HUES64 (cell line): ENCODE data around the gene MRPL21.
A peak's percentile ranks its signal among the peaks of the same experiment; 100 is the strongest.

Source experiments
- H3K27ac ChIP-seq: 2 replicates; pipeline ENCODE4 v1.7.0; 2013; ENCODE audit warnings: low read depth, low read length, inconsistent platforms
- H3K27me3 ChIP-seq: 2 replicates; pipeline ENCODE4 v1.6.1; 2013; ENCODE audit warnings: mild to moderate bottlenecking, low read length; ENCODE audit not compliant: insufficient read depth
- H3K36me3 ChIP-seq: 2 replicates; pipeline ENCODE4 v1.6.1; 2013; ENCODE audit warnings: mild to moderate bottlenecking, low read length; ENCODE audit not compliant: insufficient read depth
- H3K4me1 ChIP-seq: 2 replicates; pipeline ENCODE4 v1.6.1; 2013; ENCODE audit warnings: mild to moderate bottlenecking, low read length, moderate library complexity; ENCODE audit not compliant: insufficient read depth
- H3K4me3 ChIP-seq: 2 replicates; pipeline ENCODE4 v1.5.1; 2013; ENCODE audit warnings: mild to moderate bottlenecking, low read length, moderate library complexity
- H3K9ac ChIP-seq: 2 replicates; pipeline ENCODE4 v1.6.1; 2013; ENCODE audit warnings: mild to moderate bottlenecking, low read depth, low read length
- H3K9me3 ChIP-seq: 2 replicates; pipeline ENCODE4 v1.6.1; 2013; ENCODE audit warnings: low read depth, low read length; ENCODE audit not compliant: insufficient read depth
- WGBS: fragments of 150-250, 120-280 bp; methylation state at CpG from one replicate; pipeline ENCODE4 v1.1.7; 2013; ENCODE audit warnings: missing lambda C conversion rate; 5-methylcytosine and 5-hydroxymethylcytosine counted together

MRPL21 gene

GRCh38 chr11:68925611-68926010 lies 22.0 kb upstream of the MRPL21 start:
- WGBS: 93% methylated on average over 3 of the region's 3 CpGs
- Histone ChIP-seq H3K9ac (no peak overlapping the region), H3K27me3 (no peaks in the 10 kb centered on the region), H3K9me3 (peaks cover 13% of the 10 kb centered on the region; the same call in 1 of the 2 replicates), H3K27ac (no peak overlapping the region), H3K36me3 (peaks cover 91% of the 10 kb centered on the region), H3K4me3 (no peak overlapping the region), H3K4me1 (no peaks in the 10 kb centered on the region)

GRCh38 chr11:68924073-68924925 lies 20.7 kb upstream of the MRPL21 start:
- Histone ChIP-seq H3K4me3 (no peak overlapping the region), H3K27ac (no peak overlapping the region), H3K9ac (no peak overlapping the region), H3K27me3 (no peaks in the 10 kb centered on the region), H3K9me3 (peaks cover 13% of the 10 kb centered on the region; the same call in 1 of the 2 replicates), H3K36me3 (peaks cover 91% of the 10 kb centered on the region), H3K4me1 (no peaks in the 10 kb centered on the region)
- 96% methylated on average over 10 of the region's 10 CpGs for WGBS

GRCh38 chr11:68923614-68924013 lies 20.0 kb upstream of the MRPL21 start:
- 93% methylated on average over 3 of the region's 3 CpGs for WGBS
- H3K4me1 ChIP-seq: no peaks in the 10 kb centered on the region
- H3K4me3 ChIP-seq: no peak overlapping the region
- H3K9me3 ChIP-seq: peaks cover 13% of the 10 kb centered on the region; the same call in 1 of the 2 replicates
- H3K27me3 ChIP-seq: no peaks in the 10 kb centered on the region
- H3K27ac ChIP-seq: no peak overlapping the region
- no peak overlapping the region for H3K9ac ChIP-seq
- H3K36me3 ChIP-seq: peaks cover 91% of the 10 kb centered on the region

GRCh38 chr11:68916439-68916838 lies 12.8 kb upstream of the MRPL21 start:
- Histone ChIP-seq H3K27me3 (no peaks in the 10 kb centered on the region), H3K27ac (no peak overlapping the region), H3K36me3 (peaks cover 93% of the 10 kb centered on the region), H3K4me3 (no peak overlapping the region), H3K9me3 (no peaks in the 10 kb centered on the region), H3K4me1 (no peaks in the 10 kb centered on the region), H3K9ac (no peak overlapping the region)
- 96% methylated on average over 13 of the region's 13 CpGs for WGBS

DNA sequence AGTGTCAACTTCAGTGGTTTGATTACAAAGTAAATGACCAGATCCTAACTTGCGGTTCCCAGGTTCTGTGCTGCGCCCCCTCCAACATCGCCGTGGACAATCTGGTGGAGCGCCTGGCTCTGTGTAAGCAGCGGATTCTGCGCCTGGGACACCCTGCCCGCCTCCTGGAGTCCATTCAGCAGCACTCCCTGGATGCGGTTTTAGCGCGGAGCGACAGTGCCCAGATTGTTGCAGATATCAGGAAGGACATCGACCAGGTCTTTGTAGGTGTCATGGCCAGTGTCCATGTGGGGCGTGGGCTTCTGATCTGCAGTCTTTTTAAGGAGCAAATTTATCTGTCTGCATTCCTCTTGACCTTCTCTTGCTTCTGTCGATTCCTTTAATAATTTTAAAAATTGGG lies 11.1 kb upstream of the MRPL21 start:
- Histone ChIP-seq H3K4me3 (no peak overlapping the region), H3K4me1 (no peaks in the 10 kb centered on the region), H3K9ac (no peak overlapping the region), H3K27me3 (no peaks in the 10 kb centered on the region), H3K9me3 (no peaks in the 10 kb centered on the region), H3K27ac (no peak overlapping the region), H3K36me3 (peaks cover 95% of the 10 kb centered on the region)
- 97% methylated on average over 15 of the region's 15 CpGs for WGBS

DNA sequence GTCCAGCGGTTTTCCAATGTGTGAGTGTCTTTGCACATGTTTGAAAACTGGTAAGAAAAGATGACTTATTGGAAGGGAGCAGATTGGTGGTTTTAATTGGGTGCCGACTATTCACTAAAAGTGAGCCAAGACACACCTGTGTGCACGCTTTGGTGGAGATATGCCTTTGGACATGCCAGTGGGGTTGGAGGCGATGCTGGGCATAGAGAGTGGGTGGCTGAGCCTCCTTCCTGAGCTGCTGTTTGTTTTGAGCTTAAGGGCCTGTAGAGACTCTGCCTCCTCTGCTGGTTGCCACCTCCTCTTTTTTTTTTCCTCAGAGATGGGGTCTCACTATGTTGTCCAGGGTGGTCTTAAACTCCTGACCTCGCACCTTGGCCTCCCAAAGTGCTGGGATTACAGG lies 9.6 kb upstream of the MRPL21 start:
- no peak overlapping the region for H3K4me3 ChIP-seq
- no peaks in the 10 kb centered on the region for H3K4me1 ChIP-seq
- no peaks in the 10 kb centered on the region for H3K27me3 ChIP-seq
- no peak overlapping the region for H3K9ac ChIP-seq
- no peak overlapping the region for H3K27ac ChIP-seq
- H3K9me3 ChIP-seq: no peaks in the 10 kb centered on the region
- WGBS: 95% methylated on average over 5 of the region's 5 CpGs
- H3K36me3 ChIP-seq: peaks cover 90% of the 10 kb centered on the region

- H3K4me3 ChIP-seq: no peak overlapping the region
- 94% methylated on average over 5 of the region's 5 CpGs for WGBS
- no peaks in the 10 kb centered on the region for H3K9me3 ChIP-seq
- no peak overlapping the region for H3K9ac ChIP-seq
- H3K27ac ChIP-seq: no peak overlapping the region
- H3K4me1 ChIP-seq: no peaks in the 10 kb centered on the region
- peaks cover 85% of the 10 kb centered on the region for H3K36me3 ChIP-seq
- no peaks in the 10 kb centered on the region for H3K27me3 ChIP-seq
These were observed 8.6 kb upstream of the MRPL21 start for GRCh38 chr11:68912254-68912653.

GRCh38 chr11:68911731-68912130 lies 8.1 kb upstream of the MRPL21 start:
- no peaks in the 10 kb centered on the region for H3K27me3 ChIP-seq
- H3K4me3 ChIP-seq: no peak overlapping the region
- peaks cover 84% of the 10 kb centered on the region for H3K36me3 ChIP-seq
- H3K9me3 ChIP-seq: no peaks in the 10 kb centered on the region
- H3K27ac ChIP-seq: no peak overlapping the region
- H3K4me1 ChIP-seq: no peaks in the 10 kb centered on the region
- WGBS: 95% methylated on average over 16 of the region's 16 CpGs
- no peak overlapping the region for H3K9ac ChIP-seq

DNA sequence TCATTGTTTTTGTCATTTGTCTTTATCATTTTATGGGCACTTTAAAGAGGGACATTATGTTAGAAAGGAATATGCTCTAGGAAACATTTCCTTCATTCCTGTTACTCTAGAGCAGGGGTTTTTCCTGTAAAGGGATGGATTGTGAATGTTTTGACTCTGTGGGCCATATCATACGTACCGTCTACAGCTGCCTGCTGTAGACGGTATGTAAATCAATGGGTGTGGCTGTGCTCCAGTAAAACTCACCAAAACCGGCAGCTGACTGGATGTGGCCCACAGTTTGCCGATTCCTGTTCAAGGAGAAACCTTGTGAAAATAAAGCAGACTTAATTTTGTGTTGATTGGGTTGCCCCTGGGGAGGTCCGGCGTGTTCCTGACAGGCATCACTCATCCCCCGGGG lies 7.3 kb upstream of the MRPL21 start:
- H3K27ac ChIP-seq: no peak overlapping the region
- no peaks in the 10 kb centered on the region for H3K4me1 ChIP-seq
- no peak overlapping the region for H3K9ac ChIP-seq
- H3K27me3 ChIP-seq: no peaks in the 10 kb centered on the region
- WGBS: 86% methylated on average over 8 of the region's 8 CpGs
- no peak overlapping the region for H3K4me3 ChIP-seq
- H3K36me3 ChIP-seq: peaks cover 77% of the 10 kb centered on the region
- H3K9me3 ChIP-seq: no peaks in the 10 kb centered on the region

DNA sequence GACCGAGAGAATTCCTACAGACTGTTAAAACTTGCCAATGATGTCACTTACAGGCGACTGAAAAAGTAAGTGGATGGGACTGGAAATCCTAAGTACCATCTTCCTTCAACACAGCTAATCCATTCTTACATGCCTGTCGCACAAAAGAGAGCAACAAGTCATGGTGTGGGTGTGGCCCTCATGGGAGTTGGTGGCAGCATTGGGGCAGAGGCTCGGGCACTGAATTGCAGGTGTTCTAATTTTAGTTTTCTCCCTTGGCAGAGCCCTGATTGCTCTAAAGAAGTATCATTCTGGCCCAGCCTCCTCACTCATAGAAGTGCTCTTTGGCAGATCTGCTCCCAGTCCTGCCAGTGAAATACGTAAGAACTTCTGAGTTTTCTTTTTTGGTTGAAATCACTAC lies 4.6 kb upstream of the MRPL21 start:
- Histone ChIP-seq H3K4me3 (no peak overlapping the region), H3K4me1 (0 out of 2 replicates have a peak, but pooled peaks cover 3% of the 10 kb centered on the region), H3K9me3 (no peaks in the 10 kb centered on the region), H3K9ac (no peak overlapping the region), H3K27me3 (no peaks in the 10 kb centered on the region), H3K27ac (no peak overlapping the region), H3K36me3 (peaks cover 52% of the 10 kb centered on the region)
- over 99% methylated on average over 5 of the region's 5 CpGs for WGBS

DNA sequence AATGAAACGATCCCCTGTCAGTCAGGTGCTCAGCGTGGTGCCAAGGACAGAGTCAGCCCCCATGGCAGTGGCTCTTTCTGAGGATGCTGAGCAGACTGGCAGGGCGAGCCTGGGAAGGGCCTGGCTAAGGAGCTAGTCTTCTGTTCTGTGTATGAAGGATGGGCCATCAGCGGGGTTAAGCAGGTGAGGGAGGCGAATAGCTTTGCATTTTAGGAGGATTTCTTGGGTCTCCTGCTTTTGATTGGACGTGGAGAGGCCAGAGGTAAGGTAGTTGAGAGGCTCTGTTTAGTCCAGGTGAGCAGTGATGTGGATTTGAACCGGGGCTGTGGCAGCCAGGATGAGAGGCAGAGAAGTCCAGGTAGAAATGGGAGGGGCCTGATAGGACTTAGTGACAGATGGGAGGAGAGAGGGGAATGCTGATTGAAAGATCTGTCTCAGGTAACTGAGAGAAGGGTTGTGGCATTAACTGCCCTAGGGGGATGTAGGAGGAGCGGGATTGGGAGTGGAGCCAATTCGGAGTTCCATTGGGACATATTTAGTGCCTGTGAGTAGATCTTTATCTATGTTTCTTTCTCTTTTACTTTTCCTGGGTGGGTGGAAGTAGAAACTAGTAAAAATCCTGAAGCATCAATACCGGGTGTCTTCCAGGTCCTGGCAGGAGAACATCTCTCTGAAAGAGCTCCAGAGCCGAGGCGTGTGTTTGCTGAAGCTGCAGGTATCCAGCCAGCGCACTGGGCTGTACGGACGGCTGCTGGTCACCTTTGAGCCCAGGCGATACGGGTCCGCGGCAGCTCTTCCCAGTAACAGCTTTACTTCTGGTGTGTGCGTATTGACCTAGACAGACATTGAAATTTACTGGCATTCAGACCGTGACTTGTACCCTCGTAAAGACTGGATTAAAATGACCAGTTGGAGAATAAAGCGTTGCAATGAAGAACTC lies 2.1 kb upstream of the MRPL21 start:
- Histone ChIP-seq H3K27ac (no peak overlapping the region), H3K36me3 (peaks cover 28% of the 10 kb centered on the region), H3K4me3 (peak overlapping the region; percentile 99; the same call in 1 of the 2 replicates), H3K9ac (no peak overlapping the region), H3K27me3 (no peaks in the 10 kb centered on the region), H3K4me1 (peaks cover 9% of the 10 kb centered on the region; the same call in 1 of the 2 replicates), H3K9me3 (no peaks in the 10 kb centered on the region)
- 91% methylated on average over 23 of the region's 23 CpGs for WGBS
